ENCODE data around the gene ZSCAN5C.
"Not testable (repeated sequence)": the region's sequence is repeated elsewhere in the genome, so short reads cannot be mapped to it uniquely, and the experiment has no call there.

ZSCAN5C gene

DNA sequence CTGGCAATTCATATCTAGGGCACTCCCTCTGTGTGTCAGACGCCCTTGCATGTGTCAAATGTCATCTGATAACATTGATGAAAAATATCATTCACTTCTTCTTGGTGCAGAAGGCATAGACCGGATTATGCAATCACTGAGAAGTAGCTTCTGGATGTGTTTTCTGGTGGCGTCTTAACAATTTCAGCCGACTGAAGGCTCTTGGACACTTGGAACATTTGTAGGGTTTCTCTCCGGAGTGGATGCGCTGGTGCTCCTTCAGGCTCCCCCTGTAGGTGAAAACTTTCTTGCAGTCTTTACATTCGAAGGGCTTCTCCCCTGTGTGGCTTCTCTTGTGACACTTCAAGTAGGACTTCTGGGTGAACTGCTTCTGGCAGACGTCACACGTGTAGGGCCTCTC is 19.4 kb downstream of the ZSCAN5C start:
- H3K27me3 Mint-ChIP-seq, result peaks cover 20% of the 10 kb centered on the region
- not testable (repeated sequence) for H3K9me3 Mint-ChIP-seq, H3K4me1 Mint-ChIP-seq, H3K27ac Mint-ChIP-seq, H3K4me3 Mint-ChIP-seq, ATAC-seq, DNase-seq

DNA sequence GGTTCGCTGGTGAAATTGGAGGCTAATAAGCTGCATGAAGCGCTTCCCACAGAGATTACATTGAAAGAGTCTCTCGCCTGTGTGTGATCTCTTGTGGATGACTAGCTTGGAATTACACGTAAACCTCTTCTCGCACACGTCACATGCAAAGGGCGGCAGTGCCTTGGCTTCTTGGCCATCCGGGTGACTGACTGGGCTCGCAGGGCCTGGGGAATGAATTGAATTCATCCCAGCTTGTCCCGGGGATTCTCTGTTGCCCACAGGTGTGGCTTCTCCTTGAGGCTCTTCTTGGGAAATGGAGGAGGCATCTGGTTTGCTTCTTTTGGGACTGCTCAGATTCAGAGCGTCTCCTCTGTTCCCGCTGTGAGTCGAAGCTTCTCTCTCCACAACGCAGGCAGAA is 19.8 kb downstream of the ZSCAN5C start:
- Mint-ChIP-seq H3K27me3 (peaks cover 15% of the 10 kb centered on the region), H3K27ac (no peak overlapping the region), H3K4me1 (peaks cover 5% of the 10 kb centered on the region), H3K4me3 (no peak overlapping the region), H3K9me3 (no peaks in the 10 kb centered on the region)
- ATAC-seq (no peak), DNase-seq (no peak)

DNA sequence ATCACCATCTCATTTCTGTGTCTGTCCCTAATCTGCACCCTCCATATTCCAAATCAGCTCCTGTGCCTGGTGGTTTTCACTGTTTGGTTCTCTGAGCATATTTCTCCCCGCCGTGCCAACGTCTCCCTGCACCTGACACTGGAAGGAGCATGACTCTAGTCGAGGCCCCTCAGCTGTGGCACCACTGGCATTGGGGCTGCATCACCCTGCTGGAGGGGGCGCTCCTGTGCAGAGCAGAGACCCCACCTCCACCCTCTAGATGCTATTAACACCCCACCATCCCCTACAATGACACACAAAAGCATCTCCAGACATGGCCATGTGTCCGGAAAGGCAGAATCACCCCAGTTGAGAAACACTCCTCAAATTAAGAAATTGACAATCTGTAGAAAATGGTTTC is 20.8 kb downstream of the ZSCAN5C start:
- DNase-seq, result no peak
- Mint-ChIP-seq H3K4me3 (no peak overlapping the region), H3K4me1 (peaks cover 3% of the 10 kb centered on the region), H3K27me3 (peaks cover 5% of the 10 kb centered on the region), H3K27ac (no peak overlapping the region), H3K9me3 (no peaks in the 10 kb centered on the region)
- no peak for ATAC-seq

DNA sequence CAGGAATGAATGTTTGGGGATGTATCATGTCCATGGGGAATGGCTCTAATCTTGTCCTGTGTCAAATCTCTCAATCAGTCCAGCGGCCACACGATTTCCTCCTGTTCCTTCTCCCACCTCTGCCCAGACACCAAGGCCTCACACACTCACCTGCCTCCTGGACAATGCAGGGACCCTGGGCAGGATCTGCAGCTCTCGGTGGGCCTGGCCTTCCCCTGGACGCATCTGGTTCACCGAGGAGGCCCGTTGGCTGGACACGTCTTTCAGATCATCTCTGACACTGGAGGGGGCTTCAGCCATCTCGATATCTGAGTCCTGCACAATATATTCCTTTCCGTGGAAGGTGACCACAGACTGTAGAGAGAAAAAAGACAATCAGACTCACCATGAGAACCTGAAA is 21.4 kb downstream of the ZSCAN5C start:
- H3K4me3 Mint-ChIP-seq, result no peak overlapping the region
- DNase-seq, result no peak
- no peaks in the 10 kb centered on the region for H3K27me3 Mint-ChIP-seq
- no peaks in the 10 kb centered on the region for H3K4me1 Mint-ChIP-seq
- ATAC-seq, result no peak
- peak overlapping the region in 1 of 2 donors; percentile 66 for H3K27ac Mint-ChIP-seq
- no peaks in the 10 kb centered on the region for H3K9me3 Mint-ChIP-seq

DNA sequence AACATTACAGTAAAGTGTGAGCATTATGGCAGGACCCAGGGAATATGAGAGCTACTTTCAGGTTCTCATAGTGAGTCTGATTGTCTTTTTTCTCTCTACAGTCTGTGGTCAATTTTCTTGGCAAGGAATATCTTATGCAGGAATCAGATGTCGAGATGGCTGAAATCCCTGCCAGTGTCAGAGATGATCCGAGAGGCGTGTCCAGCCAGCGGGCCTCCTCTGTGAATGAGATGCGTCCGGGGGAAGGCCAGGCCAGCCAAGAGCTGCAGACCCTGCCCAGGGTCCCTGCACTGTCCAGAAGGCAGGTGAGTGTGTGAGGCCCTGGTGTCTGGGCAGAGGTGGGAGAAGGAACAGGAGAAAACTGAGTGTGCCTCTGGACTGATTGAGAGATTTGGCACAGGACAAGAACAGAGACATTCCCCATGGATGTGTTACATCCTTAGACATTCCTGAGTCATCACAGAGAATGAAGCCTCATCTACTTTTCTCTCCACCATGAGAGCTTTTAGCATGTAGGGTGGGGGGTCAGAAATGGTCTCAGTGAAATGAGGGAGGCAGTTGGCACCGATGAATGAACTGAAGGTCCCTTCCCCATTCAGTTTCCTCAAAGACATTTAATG is 43.2 kb downstream of the ZSCAN5C start:
- no peaks in the 10 kb centered on the region for H3K27me3 Mint-ChIP-seq
- no peak overlapping the region for H3K4me3 Mint-ChIP-seq
- no peak overlapping the region for H3K27ac Mint-ChIP-seq
- no peak for ATAC-seq
- DNase-seq, result no peak
- no peaks in the 10 kb centered on the region for H3K4me1 Mint-ChIP-seq
- no peaks in the 10 kb centered on the region for H3K9me3 Mint-ChIP-seq

DNA sequence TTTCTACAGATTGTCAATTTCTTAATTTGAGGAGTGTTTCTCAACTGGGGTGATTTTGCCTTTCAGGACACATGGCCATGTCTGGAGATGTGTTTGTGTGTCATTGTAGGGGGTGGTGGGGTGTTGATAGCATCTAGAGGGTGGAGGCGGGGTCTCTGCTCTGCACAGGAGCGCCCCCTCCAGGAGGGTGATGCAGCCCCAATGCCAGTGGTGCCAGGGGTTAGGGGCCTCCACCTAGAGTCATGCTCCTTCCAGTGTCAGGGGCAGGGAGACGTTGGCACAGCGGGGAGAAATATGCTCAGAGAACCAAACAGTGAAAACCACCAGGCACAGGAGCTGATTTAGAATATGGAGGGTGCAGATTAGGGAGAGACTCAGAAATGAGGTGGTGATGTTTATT is 43.7 kb downstream of the ZSCAN5C start:
- H3K4me1 Mint-ChIP-seq, DNase-seq, H3K4me3 Mint-ChIP-seq, H3K9me3 Mint-ChIP-seq, ATAC-seq, H3K27me3 Mint-ChIP-seq: not testable (repeated sequence)
- H3K27ac Mint-ChIP-seq, result peak overlapping the region in 1 of 2 donors; percentile 84

DNA sequence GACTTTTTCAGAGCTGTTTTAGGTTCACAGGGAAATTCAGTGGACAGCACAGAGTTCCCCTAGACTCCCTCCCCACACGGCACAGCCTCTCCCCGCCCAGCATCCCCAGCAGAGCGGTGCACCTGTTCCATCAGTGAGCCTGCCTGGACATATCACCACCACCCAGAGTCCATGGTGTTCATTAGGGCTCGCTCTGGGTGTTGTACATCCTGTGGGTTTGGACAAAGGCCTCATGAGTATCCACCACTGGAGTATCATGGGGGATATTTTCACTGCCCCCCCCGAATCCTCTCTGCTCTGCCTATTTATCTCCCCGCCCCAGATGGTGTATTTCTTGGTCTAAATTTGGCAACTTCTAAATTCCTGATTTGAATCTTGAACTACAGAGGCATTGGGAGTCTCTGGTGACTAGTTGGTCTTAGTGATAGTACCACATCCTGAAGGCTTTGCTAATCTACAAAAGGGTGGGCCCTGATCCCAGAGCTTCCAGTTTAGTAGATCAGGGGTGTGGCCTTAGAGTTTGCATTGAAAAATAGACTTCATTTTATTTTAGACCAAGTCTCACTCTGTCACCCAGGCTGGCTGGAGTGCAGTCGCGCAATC is 46.8 kb downstream of the ZSCAN5C start:
- not testable (repeated sequence) for ATAC-seq, DNase-seq, H3K4me3 Mint-ChIP-seq, H3K27me3 Mint-ChIP-seq, H3K27ac Mint-ChIP-seq, H3K4me1 Mint-ChIP-seq, H3K9me3 Mint-ChIP-seq

DNA sequence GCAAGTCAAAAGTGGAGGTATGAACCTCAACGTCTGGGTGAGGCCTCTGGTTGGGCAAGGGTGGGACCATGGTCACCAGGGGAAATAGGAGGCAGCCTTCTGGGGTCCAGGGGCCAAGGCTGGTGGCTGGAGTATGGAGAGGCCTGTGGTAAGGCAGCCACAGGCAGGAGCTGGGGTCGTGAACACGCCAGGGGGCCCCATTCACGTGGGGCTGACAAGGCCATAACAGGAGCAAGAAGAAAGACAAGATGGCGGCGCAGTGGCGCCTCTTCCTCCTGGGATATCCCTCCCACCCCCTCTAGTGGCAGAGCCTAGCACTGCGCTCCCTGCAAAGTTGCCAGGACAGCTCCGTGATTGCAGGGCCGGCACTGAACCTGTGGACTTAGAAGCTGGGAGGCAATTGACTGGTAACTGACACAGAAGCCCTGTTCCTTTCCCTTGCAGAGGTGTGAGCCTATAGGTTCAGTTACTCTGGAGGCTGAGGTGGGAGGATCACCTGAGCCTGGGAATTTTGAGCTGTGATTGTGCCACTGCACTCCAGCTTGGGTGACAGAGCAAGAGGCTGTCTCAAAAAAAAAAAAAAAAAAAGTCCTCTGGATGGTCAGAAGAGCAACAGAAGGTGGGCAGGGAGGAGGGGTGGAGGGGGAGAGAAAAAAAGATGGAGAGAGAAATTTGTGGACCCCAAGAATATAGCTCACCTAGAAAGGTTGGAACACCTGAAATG is 50.8 kb downstream of the ZSCAN5C start:
- DNase-seq (peak; percentile 79 to 82), ATAC-seq (peak; percentile 77)
- Mint-ChIP-seq H3K4me1 (peaks cover 8% of the 10 kb centered on the region), H3K9me3 (peaks cover 9% of the 10 kb centered on the region in 2 donors), H3K27me3 (no peaks in the 10 kb centered on the region), H3K4me3 (no peak overlapping the region), H3K27ac (peak overlapping the region in 1 of 2 donors; percentile 84)

DNA sequence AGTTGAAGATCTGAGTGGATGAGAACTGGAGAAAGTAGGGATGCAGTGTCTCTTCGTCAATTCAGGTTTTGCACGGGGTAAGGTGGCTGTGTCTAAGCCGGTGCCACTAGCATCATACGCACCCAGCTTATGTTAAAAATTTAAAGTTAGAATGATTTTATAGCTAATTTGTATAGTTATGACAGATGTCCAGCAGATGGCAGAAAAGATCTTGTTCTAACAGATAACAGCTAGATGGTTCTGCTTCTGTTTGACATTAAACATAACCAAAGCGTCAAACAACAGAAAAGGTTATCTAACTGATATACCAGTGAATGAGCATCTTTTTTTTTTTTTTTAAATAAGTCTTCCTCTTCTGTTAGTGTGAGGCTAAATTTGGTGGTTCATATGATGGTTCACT is 51.7 kb downstream of the ZSCAN5C start:
- Mint-ChIP-seq H3K4me1 (peaks cover 8% of the 10 kb centered on the region), H3K4me3 (no peak overlapping the region), H3K9me3 (peaks cover 9% of the 10 kb centered on the region in 2 donors), H3K27ac (no peak overlapping the region), H3K27me3 (no peaks in the 10 kb centered on the region)
- ATAC-seq, result no peak
- no peak for DNase-seq

DNA sequence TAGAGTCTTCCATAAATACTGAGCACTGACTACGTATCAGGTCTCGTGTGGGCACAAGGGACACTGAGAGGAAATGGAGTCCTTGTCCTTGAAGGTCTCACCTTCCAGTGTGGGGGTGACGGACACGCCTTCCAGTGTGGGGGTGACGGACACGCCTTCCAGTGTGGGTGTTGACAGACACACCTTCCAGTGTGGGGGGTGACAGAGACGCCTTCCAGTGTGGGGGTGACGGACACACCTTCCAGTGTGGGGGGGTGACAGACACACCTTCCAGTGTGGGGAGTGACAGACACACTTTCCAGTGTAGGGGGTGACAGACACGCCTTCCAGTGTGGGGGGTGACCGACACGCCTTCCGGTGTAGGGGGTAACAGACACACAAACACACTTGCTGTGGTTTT is 56.2 kb downstream of the ZSCAN5C start:
- no peak for ATAC-seq
- H3K4me3 Mint-ChIP-seq, result no peak overlapping the region
- no peak overlapping the region for H3K27ac Mint-ChIP-seq
- no peak for DNase-seq
- no peaks in the 10 kb centered on the region for H3K4me1 Mint-ChIP-seq
- H3K27me3 Mint-ChIP-seq, result no peaks in the 10 kb centered on the region
- H3K9me3 Mint-ChIP-seq, result no peaks in the 10 kb centered on the region
